Measurements from ENCODE around the gene FAM110C. TPM values are rescaled to one million over a fixed set of nuclear protein-coding genes. Genes with fewer than 3 reads are reported as not detected.
"Not testable (repeated sequence)": the region's sequence is repeated elsewhere in the genome, so short reads cannot be mapped to it uniquely, and the experiment has no call there.

The FAM110C gene
- total RNA-seq, 1 donor from 2014 or later = not detected

DNA sequence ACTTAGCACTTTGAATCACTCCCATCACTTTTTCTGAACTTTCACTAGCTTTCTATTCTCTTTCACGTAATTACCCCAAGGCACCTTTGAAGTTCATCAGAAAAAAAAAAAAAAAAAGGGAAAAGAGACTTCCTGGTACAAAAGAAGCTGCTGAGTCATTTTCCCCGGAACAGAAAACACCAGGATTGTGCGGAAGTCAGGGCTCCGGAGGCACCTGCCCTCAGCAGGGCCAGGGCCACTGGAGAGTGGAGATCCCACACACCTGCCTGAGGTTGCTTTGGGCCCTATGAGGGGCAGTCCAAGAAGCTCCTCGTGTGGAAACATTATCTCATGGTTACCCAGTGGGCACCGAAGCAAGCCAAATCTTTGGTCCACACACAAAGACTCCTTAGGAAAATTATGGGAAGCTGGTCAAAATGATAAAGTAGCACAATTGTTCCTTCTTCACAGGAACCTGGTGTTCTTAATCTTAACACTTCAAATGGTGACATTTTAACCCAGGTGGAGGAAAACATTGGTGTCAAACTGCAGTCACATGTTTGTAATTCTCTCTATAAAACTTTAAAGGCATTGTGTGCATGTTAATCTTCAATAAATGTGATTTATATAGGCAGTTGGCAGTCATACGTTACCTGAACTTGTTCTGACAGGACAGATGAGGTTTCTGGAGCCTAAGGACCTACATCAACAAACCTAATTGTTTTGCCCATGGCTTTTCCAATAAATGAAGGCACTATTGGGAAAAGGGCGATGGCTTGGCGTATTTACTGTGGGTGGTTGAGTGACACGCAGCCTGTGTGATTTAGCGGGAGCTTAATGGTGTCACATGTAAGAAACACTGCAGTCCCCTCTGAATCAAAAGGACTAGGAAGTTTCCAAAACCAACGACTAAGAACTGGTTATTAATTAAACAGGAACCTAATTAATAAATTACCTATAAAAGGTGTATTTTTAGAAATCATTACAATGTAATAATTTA lies 23.4 kb upstream of the FAM110C start:
- no peak for DNase-seq
- H3K4me3 Mint-ChIP-seq (ENCODE audit: unreplicated experiment) = no peak overlapping the region
- TF ChIP-seq, protein P1, sequence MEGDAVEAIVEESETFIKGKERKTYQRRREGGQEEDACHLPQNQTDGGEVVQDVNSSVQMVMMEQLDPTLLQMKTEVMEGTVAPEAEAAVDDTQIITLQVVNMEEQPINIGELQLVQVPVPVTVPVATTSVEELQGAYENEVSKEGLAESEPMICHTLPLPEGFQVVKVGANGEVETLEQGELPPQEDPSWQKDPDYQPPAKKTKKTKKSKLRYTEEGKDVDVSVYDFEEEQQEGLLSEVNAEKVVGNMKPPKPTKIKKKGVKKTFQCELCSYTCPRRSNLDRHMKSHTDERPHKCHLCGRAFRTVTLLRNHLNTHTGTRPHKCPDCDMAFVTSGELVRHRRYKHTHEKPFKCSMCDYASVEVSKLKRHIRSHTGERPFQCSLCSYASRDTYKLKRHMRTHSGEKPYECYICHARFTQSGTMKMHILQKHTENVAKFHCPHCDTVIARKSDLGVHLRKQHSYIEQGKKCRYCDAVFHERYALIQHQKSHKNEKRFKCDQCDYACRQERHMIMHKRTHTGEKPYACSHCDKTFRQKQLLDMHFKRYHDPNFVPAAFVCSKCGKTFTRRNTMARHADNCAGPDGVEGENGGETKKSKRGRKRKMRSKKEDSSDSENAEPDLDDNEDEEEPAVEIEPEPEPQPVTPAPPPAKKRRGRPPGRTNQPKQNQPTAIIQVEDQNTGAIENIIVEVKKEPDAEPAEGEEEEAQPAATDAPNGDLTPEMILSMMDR (IDR thresholded peaks at IDR 0.05; ENCODE audit: partially characterized antibody, unreplicated experiment) = no peak
- no peaks in the 10 kb centered on the region for H3K27me3 Mint-ChIP-seq (ENCODE audit: unreplicated experiment)
- no peak overlapping the region for H3K27ac Mint-ChIP-seq (ENCODE audit: unreplicated experiment)
- H3K4me1 Mint-ChIP-seq (ENCODE audit: low read depth, unreplicated experiment) = no peaks in the 10 kb centered on the region
- no peaks in the 10 kb centered on the region for H3K36me3 Mint-ChIP-seq (ENCODE audit: unreplicated experiment)
- H3K9me3 Mint-ChIP-seq (ENCODE audit: unreplicated experiment) = no peaks in the 10 kb centered on the region

DNA sequence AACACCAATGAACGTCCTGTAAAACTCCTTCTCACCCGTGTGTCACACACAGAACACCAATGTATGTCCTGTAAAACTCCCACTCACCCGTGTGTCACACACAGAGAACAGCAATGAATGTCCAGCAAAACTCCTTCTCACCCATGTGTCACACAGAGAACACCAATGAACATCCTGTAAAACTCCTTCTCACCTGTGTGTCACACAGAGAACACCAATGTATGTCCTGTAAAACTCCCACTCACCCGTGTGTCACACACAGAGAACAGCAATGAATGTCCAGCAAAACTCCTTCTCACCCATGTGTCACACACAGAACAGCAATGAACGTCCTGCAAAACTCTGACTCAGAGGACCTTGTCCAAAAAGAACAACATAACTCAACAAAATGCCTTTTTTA lies 22.3 kb upstream of the FAM110C start:
- H3K4me3 Mint-ChIP-seq (ENCODE audit: unreplicated experiment); H3K9me3 Mint-ChIP-seq (ENCODE audit: unreplicated experiment); H3K4me1 Mint-ChIP-seq (ENCODE audit: low read depth, unreplicated experiment); DNase-seq; H3K27me3 Mint-ChIP-seq (ENCODE audit: unreplicated experiment); H3K36me3 Mint-ChIP-seq (ENCODE audit: unreplicated experiment); H3K27ac Mint-ChIP-seq (ENCODE audit: unreplicated experiment): not testable (repeated sequence)

DNA sequence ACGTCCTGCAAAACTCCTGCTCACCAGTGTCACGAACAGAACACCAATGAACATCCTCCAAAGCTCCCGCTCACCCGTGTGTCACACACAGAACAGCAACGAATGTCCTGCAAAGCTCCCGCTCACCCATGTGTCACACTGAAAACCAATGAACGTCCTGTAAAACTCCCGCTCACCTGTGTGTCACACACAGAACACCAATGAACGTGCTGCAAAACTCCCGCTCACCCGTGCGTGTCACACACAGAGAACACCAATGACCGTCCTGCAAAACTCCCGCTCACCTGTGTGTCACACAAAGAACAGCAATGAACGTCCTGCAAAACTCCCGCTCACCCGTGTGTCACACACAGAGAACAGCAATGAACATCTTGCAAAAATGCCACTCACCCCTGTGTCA lies 20.5 kb upstream of the FAM110C start:
- H3K36me3 Mint-ChIP-seq (ENCODE audit: unreplicated experiment) = no peaks in the 10 kb centered on the region
- H3K4me3 Mint-ChIP-seq (ENCODE audit: unreplicated experiment) = no peak overlapping the region
- no peaks in the 10 kb centered on the region for H3K9me3 Mint-ChIP-seq (ENCODE audit: unreplicated experiment)
- peaks cover 2% of the 10 kb centered on the region for H3K27me3 Mint-ChIP-seq (ENCODE audit: unreplicated experiment)
- H3K4me1 Mint-ChIP-seq (ENCODE audit: low read depth, unreplicated experiment) = no peaks in the 10 kb centered on the region
- TF ChIP-seq, protein P1 (IDR thresholded peaks at IDR 0.05; ENCODE audit: partially characterized antibody, unreplicated experiment) = no peak
- H3K27ac Mint-ChIP-seq (ENCODE audit: unreplicated experiment) = no peak overlapping the region
- DNase-seq = no peak

DNA sequence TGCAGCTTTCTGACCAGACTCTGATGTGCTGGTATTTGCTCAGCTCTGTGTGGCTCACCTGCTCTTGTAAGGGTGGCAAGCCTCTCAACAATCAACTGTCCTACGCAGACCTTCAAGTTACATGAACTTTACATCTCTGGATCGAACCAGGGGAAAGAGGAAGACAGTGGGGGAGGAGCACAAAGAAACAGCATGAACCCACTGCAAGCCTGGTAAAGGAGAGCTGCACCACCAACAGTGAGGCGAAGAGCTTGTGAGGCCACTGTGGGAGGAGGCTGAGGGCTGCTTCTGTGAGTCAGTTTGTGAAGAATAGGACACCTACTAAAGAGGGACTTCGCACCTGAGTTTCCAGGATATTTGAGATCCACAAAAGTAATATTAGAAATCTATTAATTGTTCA lies 18.8 kb upstream of the FAM110C start:
- no peaks in the 10 kb centered on the region for H3K36me3 Mint-ChIP-seq (ENCODE audit: unreplicated experiment)
- peaks cover 2% of the 10 kb centered on the region for H3K27me3 Mint-ChIP-seq (ENCODE audit: unreplicated experiment)
- no peaks in the 10 kb centered on the region for H3K4me1 Mint-ChIP-seq (ENCODE audit: low read depth, unreplicated experiment)
- H3K4me3 Mint-ChIP-seq (ENCODE audit: unreplicated experiment) = no peak overlapping the region
- TF ChIP-seq, protein P1 (IDR thresholded peaks at IDR 0.05; ENCODE audit: partially characterized antibody, unreplicated experiment) = no peak
- no peaks in the 10 kb centered on the region for H3K9me3 Mint-ChIP-seq (ENCODE audit: unreplicated experiment)
- H3K27ac Mint-ChIP-seq (ENCODE audit: unreplicated experiment) = no peak overlapping the region
- no peak for DNase-seq

DNA sequence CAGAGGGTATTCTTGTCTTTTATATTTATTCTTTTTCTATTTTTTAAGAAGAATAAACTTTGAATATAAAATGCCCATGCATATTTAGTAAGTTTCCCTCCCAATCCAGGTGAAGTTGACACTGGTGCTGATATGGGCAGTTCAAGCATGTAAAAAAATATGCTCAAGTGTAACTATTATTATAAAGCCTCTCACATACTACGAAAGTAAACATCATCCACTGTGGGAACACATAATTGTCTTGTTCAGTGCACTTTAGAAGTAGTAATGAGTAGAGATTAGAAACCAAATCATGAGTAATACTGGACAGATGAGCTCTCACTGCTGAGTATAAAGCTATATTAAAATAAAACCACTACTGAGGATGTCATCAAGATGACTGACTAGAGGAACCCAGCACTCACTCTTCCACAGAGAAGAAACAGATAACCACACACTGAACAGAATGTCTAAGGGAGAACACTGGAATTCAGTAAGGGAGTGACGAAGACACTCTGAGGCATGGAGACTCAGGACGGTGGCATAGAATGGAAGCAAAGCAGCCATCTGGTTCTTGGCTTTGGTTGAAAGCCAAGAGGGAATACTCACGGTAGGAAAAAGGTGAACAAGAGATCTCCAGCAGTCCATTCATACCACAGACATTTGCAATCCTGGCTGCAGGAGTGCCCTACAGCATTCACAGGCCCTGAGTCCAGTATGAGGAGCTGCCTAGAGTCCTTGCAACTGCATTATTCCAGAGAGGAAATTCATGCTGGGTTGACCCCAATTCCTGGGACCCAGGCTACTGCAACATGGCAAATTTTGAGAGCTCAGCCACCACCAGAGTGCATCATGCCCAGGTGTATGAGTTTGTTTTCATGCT lies 9.5 kb upstream of the FAM110C start:
- Mint-ChIP-seq H3K27ac (ENCODE audit: unreplicated experiment) (no peak overlapping the region), H3K27me3 (ENCODE audit: unreplicated experiment) (peaks cover 3% of the 10 kb centered on the region), H3K4me3 (ENCODE audit: unreplicated experiment) (no peak overlapping the region), H3K4me1 (ENCODE audit: low read depth, unreplicated experiment) (no peaks in the 10 kb centered on the region), H3K9me3 (ENCODE audit: unreplicated experiment) (peaks cover 6% of the 10 kb centered on the region), H3K36me3 (ENCODE audit: unreplicated experiment) (peaks cover 5% of the 10 kb centered on the region)
- TF ChIP-seq, protein P1 (IDR thresholded peaks at IDR 0.05; ENCODE audit: partially characterized antibody, unreplicated experiment) = no peak
- no peak for DNase-seq

Measured in glutamatergic neuron (in vitro differentiated cells).